WTC11 (cell line): ENCODE data around the gene PTPN4.

Experiments used
- CTCF ChIP-seq: fragments of 200-600 bp; IDR thresholded peaks from 2 replicates; pipeline ENCODE4 v1.8.0; 2022; ENCODE audit warnings: antibody characterized with exemption
- ESRRA ChIP-seq: sonication (generic); formaldehyde crosslinking; IDR thresholded peaks from 2 replicates; pipeline ENCODE4 v1.8.1; 2022; ENCODE audit warnings: mild to moderate bottlenecking, missing genetic modification reagents, borderline replicate concordance
- MAX ChIP-seq: sonication (generic); formaldehyde crosslinking; IDR thresholded peaks from 2 replicates; pipeline ENCODE4 v1.8.0; 2022; ENCODE audit warnings: mild to moderate bottlenecking, missing genetic modification reagents
- MYBL2 ChIP-seq: sonication (generic); formaldehyde crosslinking; IDR thresholded peaks from 2 replicates; pipeline ENCODE4 v1.8.1; 2023; ENCODE audit warnings: mild to moderate bottlenecking, moderate library complexity, missing genetic modification reagents
- SP1 ChIP-seq: sonication (generic); formaldehyde crosslinking; conservative IDR thresholded peaks from 2 replicates; pipeline ENCODE4 v1.8.1; 2022; ENCODE audit warnings: missing genetic modification reagents
- TCF7 ChIP-seq: sonication (generic); formaldehyde crosslinking; IDR thresholded peaks from 2 replicates; pipeline ENCODE4 v1.8.0; 2022; ENCODE audit warnings: mild to moderate bottlenecking, low read depth, missing genetic modification reagents, moderate library complexity
- TEAD4 ChIP-seq: sonication (generic); formaldehyde crosslinking; IDR thresholded peaks from 2 replicates; pipeline ENCODE4 v1.8.0; 2022; ENCODE audit warnings: mild to moderate bottlenecking, missing genetic modification reagents
- ZNF138 ChIP-seq: sonication (generic); formaldehyde crosslinking; conservative IDR thresholded peaks from 2 replicates; pipeline ENCODE4 v1.8.1; 2022; ENCODE audit warnings: mild to moderate bottlenecking, moderate library complexity, missing genetic modification reagents
- ZNF423 ChIP-seq: fragments of 250-450 bp; sonication (Bioruptor Pico); IDR thresholded peaks from 2 replicates; pipeline ENCODE4 v2.1.2; 2022; ENCODE audit warnings: mild to moderate bottlenecking, moderate library complexity

GRCh38 chr2:119801040-119801439, 41.3 kb downstream of the PTPN4 start:
- TF ChIP-seq ZNF138 (no peak), TCF7 (CRISPR knock-in tag) (no peak), CTCF (no peak), ESRRA (no peak), ZNF423 (CRISPR knock-in tag) (no peak), TEAD4 (CRISPR knock-in tag) (no peak), MYBL2 (CRISPR knock-in tag) (no peak), MAX (CRISPR knock-in tag) (no peak), SP1 (CRISPR knock-in tag) (no peak)
